Suprapubic skin (tissue), 4 donors: Measurements from ENCODE around the gene CIRBP. TPM values are rescaled to one million over a fixed set of nuclear protein-coding genes. Genes with fewer than 3 reads are reported as not detected.

Experiments
- DNase-seq, 2 donors: peaks; one replicate each; pipeline ENCODE4 v3.0.0-alpha.2; 2019; ENCODE audit warnings: low spot score in 2 of 2
- H3K27ac ChIP-seq: fragments of 200-600 bp; sonication (generic); one replicate; pipeline ENCODE4 v1.5.1; 2019
- H3K27me3 ChIP-seq: fragments of 200-600 bp; sonication (generic); one replicate; pipeline ENCODE4 v1.5.1; 2019
- H3K36me3 ChIP-seq: fragments of 200-600 bp; sonication (generic); one replicate; pipeline ENCODE4 v1.5.1; 2019
- H3K4me1 ChIP-seq: fragments of 200-600 bp; sonication (generic); one replicate; pipeline ENCODE4 v1.5.1; 2019
- H3K4me3 ChIP-seq: fragments of 200-600 bp; sonication (generic); one replicate; pipeline ENCODE4 v1.5.1; 2019; ENCODE audit warnings: mild to moderate bottlenecking
- H3K9me3 ChIP-seq: fragments of 200-600 bp; sonication (generic); one replicate; pipeline ENCODE4 v1.5.1; 2019
- EP300 ChIP-seq: sonication (generic); formaldehyde crosslinking; IDR thresholded peaks from one replicate; pipeline ENCODE4 v1.6.1; 2017; ENCODE audit warnings: antibody characterized with exemption
- POLR2A ChIP-seq, 2 donors: fragments of 450-650 bp; IDR thresholded peaks; one replicate each; pipeline ENCODE4 v1.6.1; 2017; ENCODE audit warnings: antibody characterized with exemption in 2 of 2, mild to moderate bottlenecking in 2 of 2, moderate library complexity in 2 of 2
- POLR2AphosphoS5 ChIP-seq, 3 donors: sonication (generic); formaldehyde crosslinking; IDR thresholded peaks; one replicate each; pipeline ENCODE4 v1.6.1; 2017; ENCODE audit warnings: antibody characterized with exemption in 3 of 3
- WGBS: methylation state at CpG from one replicate; pipeline ENCODE4 v1.1.5; 2018; 5-methylcytosine and 5-hydroxymethylcytosine counted together
- total RNA-seq, 4 donors: library from RNA; depleted of rRNA; stranded (reverse); fragments of >200 nt; gene quantifications; one replicate each; pipeline ENCODE4 v1.1.0, GENCODE V29; 2016
- TF ChIP-seq, protein P1 (sequence below), 2 donors: fragments of 200-600 bp in 1 of 2; fragments of 450-650 bp in 1 of 2; sonication (generic) in 1 of 2; IDR thresholded peaks; one replicate each; pipeline ENCODE4 v1.5.1; 2016 to 2019; ENCODE audit warnings: antibody characterized with exemption in 2 of 2, mild to moderate bottlenecking in 1 of 2, moderate library complexity in 1 of 2

Gene CIRBP
- total RNA-seq, 4 donors from 2014 or later, result 338 to 672 (median 451) TPM

DNA sequence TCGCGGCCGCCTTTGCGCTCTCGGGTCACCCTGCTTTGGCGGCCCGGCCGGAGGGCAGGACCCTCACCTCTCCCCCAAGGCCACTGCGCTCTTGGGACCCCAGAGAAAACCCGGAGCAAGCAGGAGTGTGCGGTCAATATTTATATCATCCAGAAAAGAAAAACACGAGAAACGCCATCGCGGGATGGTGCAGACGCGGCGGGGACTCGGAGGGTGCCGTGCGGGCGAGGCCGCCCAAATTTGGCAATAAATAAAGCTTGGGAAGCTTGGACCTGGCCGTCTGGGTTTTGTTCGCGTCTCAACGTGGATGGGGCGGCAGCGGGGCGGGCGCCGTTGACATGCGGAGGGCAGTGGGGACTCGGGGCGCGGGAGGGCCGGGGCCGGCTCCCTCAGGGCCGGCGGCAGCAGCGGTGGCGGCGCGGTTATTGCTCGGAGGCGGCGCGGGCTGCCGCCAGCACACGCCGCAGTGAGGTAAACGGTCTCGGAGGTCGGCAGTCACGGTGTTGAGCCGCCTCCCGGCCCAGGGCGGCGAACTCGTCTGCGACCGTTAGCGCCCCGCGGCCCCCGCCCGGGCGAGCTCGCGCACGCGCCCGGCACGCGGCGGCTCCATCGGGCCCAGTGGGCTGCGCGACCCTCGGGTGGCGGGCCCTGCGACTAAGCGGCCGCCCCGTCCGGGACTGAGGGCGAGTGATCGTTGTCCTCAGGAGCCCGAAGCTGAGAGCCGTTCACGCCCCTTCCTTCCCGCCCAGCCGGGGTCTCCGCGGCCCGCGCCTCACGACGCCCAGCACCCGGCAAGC is 40.8 kb upstream of the CIRBP start:
- TF ChIP-seq EP300, result no peak
- no peak for TF ChIP-seq POLR2A (IDR thresholded peaks at IDR 0.05)
- TF ChIP-seq POLR2AphosphoS5 (IDR thresholded peaks at IDR 0.05), result no peak
- TF ChIP-seq, protein P1, sequence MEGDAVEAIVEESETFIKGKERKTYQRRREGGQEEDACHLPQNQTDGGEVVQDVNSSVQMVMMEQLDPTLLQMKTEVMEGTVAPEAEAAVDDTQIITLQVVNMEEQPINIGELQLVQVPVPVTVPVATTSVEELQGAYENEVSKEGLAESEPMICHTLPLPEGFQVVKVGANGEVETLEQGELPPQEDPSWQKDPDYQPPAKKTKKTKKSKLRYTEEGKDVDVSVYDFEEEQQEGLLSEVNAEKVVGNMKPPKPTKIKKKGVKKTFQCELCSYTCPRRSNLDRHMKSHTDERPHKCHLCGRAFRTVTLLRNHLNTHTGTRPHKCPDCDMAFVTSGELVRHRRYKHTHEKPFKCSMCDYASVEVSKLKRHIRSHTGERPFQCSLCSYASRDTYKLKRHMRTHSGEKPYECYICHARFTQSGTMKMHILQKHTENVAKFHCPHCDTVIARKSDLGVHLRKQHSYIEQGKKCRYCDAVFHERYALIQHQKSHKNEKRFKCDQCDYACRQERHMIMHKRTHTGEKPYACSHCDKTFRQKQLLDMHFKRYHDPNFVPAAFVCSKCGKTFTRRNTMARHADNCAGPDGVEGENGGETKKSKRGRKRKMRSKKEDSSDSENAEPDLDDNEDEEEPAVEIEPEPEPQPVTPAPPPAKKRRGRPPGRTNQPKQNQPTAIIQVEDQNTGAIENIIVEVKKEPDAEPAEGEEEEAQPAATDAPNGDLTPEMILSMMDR (IDR thresholded peaks at IDR 0.05), result no peak
- 95% methylated on average over 83 of the region's 100 CpGs for WGBS
- Histone ChIP-seq H3K9me3 (no peaks in the 10 kb centered on the region), H3K27me3 (no peaks in the 10 kb centered on the region), H3K27ac (no peak overlapping the region), H3K4me1 (peaks cover 20% of the 10 kb centered on the region), H3K4me3 (no peak overlapping the region), H3K36me3 (peaks cover 54% of the 10 kb centered on the region)
- no peak for DNase-seq

DNA sequence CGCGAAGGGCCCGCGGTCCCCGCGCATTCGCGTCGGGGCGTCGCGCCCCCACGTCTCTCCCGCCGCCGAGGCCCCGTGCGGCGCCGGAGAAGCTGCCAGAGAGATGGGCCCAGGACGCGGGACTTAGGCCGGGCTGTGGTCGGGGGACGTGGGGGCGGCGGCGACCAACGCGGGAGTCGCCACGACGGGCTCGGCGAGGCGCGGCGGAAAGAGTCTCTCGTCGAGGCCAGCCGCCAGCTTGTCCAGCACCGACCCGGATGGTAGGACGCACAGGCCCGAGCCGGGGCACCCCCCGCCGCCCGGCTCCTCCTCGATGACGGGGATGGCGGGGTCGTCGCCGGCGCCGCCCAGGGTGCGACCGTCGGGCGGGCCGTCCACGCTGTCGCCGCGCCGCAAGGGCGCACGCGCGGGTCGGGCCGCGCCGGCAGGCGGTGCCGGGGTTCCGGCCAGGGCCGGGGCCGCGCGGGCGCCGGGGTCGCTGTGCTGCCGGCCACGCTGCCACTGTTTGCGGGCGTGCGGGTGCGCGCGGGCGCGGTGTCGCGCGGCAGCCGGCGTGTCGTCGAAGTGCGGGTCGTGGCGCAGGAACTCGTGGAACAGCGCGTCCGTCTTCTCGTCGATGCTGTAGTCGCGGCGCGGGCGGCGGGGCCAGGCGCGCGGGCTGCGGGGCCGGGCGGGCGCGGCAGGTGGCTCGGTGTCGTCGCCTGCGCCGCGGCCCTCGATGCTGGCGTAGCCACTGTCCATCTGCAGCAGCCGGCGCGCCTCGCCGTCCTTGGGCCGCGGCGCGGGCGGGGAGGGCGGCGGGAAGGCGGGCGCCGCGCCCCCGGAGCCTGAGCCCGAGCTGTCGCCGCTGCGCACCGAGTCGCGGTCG is 39.8 kb upstream of the CIRBP start:
- no peak overlapping the region for H3K4me3 ChIP-seq
- DNase-seq, result no peak
- no peaks in the 10 kb centered on the region for H3K27me3 ChIP-seq
- no peaks in the 10 kb centered on the region for H3K9me3 ChIP-seq
- peaks cover 22% of the 10 kb centered on the region for H3K4me1 ChIP-seq
- peaks cover 45% of the 10 kb centered on the region for H3K36me3 ChIP-seq
- WGBS, result 97% methylated on average over 90 of the region's 158 CpGs
- TF ChIP-seq EP300 (no peak), POLR2A (IDR thresholded peaks at IDR 0.05) (no peak), POLR2AphosphoS5 (IDR thresholded peaks at IDR 0.05) (no peak)
- TF ChIP-seq, protein P1 (IDR thresholded peaks at IDR 0.05), result no peak
- H3K27ac ChIP-seq, result no peak overlapping the region

DNA sequence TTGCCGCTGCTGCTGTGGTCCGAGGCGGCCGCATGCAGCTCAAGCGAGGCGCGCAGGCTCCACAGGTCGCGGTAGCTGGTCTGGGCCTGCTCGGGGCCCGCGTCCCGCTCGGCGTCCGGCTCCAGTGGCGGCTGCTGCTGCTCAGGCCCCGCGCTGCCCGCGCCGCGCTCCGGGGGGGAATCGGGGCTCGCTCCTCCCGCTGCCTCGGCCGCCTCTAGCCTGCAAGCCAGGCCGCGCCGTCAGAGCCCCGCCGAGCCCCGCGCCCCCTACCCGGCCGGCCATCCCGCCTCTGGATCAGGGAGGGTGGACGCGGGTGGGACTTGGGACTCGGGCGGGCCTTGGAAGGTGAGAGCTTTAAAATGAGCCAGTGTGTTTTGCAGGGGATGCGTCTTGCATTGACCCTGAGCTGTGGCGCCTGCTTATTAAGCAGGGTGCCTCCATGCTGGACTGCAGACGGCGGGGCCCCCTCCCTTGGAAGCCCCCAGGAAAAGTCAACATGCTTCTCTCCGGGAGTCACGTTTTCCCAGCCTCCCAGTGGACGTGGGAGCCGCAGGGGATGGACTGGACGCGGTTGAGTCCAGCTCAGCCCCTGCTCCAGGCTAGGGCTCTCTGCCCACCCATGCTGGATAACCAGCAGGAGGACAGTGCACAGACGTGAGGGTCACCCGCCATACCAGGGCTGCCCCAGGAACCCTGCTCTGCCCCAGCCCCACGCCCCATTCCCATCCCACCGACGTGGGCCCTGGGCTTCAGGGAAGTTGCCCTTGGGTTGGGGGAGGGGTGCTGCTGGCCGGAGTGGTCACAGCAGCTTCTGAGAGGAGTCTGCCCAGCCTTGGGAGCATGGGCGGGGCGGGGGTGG is 39.0 kb upstream of the CIRBP start:
- Histone ChIP-seq H3K36me3 (peaks cover 36% of the 10 kb centered on the region), H3K4me1 (peaks cover 22% of the 10 kb centered on the region), H3K27ac (no peak overlapping the region), H3K27me3 (no peaks in the 10 kb centered on the region), H3K4me3 (no peak overlapping the region), H3K9me3 (no peaks in the 10 kb centered on the region)
- no peak for DNase-seq
- TF ChIP-seq, protein P1 (IDR thresholded peaks at IDR 0.05), result no peak
- TF ChIP-seq EP300, result no peak
- no peak for TF ChIP-seq POLR2AphosphoS5 (IDR thresholded peaks at IDR 0.05)
- TF ChIP-seq POLR2A (IDR thresholded peaks at IDR 0.05), result no peak
- 74% methylated on average over 6 of the region's 61 CpGs for WGBS

DNA sequence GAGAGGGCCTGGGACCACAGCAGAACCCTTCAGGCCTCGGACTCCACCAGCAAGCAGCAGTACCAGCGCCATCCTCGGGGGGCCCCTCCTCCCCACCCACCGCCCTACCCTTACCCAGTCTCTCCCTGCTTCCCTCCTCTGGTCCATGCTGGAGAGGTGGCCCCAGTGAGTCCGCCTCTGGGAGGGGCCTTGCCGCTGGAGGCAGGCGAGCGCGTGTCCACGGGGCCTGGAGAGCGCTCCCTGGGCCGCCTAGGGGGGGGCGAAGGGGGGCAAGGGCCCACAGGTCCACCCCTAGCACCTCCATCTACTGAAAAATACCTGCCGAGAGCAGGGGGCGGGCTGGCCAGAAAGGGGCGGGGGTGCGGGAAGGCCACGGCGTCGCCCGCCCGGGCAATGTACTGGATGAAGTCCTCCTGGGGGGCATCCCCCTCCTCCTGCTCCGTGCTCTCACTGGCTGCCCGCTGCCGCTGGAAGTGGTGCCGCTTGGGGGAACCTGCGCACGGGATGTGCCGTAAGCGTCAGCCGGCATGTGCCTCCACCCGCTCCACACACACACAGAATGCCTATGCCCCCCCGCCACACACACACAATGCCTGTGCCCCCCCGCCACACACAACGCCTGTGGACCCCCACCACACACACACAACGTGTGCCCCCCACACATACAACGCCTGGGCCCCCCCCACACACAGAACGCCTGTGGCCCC is 38.2 kb upstream of the CIRBP start:
- 80% methylated on average over 4 of the region's 38 CpGs for WGBS
- Histone ChIP-seq H3K4me1 (peaks cover 23% of the 10 kb centered on the region), H3K9me3 (no peaks in the 10 kb centered on the region), H3K27ac (no peak overlapping the region), H3K36me3 (peaks cover 28% of the 10 kb centered on the region), H3K4me3 (no peak overlapping the region), H3K27me3 (no peaks in the 10 kb centered on the region)
- no peak for DNase-seq
- TF ChIP-seq POLR2AphosphoS5 (IDR thresholded peaks at IDR 0.05), result no peak
- TF ChIP-seq EP300, result no peak
